ENCODE data around the gene UGGT2.
"Not testable (repeated sequence)": the region's sequence is repeated elsewhere in the genome, so short reads cannot be mapped to it uniquely, and the experiment has no call there.

Gene UGGT2

GRCh38 chr13:96053003-96053703 is at the start of gene UGGT2:
Gene UGGT2 (minus strand): TSS chr13:96053401. CDS start chr13:96053312, 89 bp downstream.
- DNase-seq: peak; percentile 26

DNA sequence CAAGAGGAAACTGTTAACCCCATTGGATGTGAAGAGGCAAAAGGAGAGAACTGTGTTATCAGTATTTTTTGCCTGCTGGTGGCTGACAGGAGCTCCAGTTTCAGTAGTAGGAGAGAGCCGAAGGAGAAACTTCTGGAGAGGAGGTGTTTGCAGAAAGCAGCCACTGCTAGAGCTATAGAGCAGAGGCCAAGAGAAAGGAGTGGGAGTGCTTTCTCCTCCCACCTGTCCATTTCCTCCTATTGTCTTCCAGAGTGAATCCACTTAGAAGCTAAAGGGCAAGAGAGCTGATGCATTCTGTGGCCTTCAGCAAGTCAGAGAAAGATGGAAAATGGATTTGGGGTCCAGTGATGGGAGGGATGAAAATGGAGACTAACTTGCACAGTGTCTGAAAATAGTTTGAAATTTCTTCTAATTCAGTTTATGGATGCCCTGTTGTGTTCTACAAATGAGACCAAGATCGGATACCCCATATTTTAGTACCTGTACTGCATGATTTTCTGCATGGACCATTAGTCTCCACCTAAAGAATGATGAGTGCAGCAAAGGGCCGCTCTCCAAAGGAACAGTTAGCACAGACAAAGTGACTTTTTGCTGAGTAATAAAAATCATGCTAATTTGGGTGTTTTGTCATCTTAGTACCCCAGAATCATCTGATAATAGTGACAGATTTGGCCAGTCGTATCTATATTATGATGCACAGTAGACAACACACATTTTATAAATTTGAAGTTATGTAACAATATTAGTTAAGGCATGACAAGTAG is 47.4 kb upstream of the UGGT2 start:
- DNase-seq: no peak

GRCh38 chr13:96093296-96094006 is 40.2 kb upstream of the UGGT2 start:
- no peak for DNase-seq

DNA sequence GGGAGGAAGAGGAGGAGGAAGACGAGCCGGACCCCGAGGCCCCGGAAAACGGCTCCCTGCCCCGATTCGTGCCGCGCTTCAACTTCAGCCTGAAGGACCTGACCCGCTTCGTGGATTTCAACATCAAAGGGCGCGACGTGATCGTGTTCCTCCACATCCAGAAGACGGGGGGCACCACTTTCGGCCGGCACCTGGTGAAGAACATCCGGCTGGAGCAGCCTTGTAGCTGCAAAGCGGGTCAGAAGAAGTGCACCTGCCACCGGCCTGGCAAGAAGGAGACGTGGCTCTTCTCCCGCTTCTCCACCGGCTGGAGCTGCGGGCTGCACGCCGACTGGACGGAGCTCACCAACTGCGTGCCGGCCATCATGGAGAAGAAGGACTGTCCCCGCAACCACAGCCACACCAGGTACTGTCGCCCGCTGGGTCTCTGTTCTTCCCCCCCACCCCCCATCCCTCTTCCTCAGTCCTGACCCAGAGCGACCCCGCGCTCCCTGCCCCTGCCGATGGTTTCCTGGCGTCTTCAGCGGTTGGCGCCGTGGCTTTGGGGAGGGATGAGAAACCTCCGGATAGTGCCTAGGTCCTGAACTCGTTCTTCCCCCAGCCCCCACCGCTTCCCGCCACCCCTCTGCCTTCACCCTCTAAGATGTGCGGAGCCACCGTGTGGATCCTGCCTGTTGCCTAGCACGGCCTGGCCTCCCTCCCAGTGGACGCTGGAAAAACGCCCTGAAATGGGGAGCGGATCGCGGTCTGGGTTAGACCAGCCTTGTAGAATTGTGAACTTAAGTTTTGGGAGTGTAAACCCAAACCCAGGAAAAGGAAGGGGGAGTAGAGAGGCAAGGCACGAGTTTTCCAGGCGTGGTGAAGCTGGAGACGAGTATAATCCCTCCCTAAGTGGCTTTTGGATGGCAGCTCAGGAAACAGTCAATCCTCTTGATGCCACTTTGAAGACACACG is 38.2 kb upstream of the UGGT2 start:
- DNase-seq: no peak

GRCh38 chr13:96090240-96091101 is 37.3 kb upstream of the UGGT2 start:
- DNase-seq: no peak

DNA sequence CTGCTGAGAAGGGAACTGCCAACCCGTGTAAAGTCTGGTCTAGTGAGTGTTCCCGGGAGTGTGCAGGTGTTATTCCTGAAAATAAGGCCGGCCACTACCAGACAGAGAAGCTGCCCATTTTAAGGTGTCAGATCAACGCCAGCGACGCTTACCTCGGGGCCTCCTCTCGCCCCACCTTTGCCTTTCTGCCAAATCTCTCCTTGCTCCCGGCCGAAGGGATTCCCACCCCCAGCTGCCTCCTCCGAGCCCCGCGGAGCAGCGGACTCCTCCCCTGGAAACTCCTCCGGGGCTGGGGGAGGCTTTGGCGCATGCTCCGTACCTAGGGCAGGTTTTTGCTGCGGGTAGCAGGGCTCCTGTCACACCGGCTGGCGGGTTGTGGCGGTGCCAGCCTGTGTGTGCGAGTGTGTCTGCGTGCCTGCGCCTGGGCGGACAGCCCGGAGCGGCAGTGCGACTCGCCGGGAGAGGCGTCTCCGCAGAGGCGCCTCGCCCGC is 36.6 kb upstream of the UGGT2 start, which contains the start of gene HS6ST3:
HS6ST3 (plus strand) TSS at position 359 of the 491 bp plus-strand sequence.
- DNase-seq: peak; percentile 52

- DNase-seq: no peak
Observed at GRCh38 chr13:96089139-96089538, 35.9 kb upstream of the UGGT2 start.

DNA sequence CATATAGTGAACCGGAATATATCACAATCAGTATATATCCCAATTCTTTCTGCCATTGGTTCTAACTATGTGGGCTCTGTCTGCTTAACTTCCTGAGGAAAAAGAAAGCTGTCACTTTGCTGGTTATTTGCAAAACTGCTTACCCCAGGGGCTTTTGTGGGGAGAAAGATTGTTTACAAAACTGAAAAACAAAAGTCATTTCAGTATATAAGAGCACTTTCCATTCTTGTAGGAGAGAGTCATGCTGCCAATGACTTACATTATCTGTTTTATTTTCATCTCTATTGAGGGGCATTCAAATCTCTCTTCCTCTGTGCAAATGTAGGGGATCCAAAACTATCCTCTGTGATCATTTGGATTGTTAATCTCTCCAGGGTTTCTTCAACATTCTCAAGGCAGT is 33.5 kb upstream of the UGGT2 start:
- no peak for DNase-seq

DNA sequence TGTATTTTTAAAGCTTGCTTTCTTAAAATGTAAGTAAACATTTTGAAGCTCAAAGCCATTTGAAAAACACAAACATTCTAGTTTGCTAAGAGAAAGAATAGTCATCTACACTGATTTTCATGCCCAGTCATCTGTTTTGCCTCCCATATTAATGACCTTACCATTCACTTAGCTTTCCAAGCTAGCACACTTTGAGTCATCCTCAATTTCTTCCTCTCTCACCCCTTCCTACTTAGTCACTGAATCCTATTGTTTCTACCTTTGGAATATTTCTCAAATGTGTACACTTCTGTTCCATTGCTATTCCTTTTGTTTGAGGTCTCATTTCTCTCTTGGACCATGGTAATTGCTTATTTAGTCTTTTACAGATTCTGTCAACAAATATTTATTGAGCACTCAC is 29.4 kb upstream of the UGGT2 start:
- no peak for DNase-seq

GRCh38 chr13:96081888-96082287 is 28.7 kb upstream of the UGGT2 start:
- no peak for DNase-seq

DNA sequence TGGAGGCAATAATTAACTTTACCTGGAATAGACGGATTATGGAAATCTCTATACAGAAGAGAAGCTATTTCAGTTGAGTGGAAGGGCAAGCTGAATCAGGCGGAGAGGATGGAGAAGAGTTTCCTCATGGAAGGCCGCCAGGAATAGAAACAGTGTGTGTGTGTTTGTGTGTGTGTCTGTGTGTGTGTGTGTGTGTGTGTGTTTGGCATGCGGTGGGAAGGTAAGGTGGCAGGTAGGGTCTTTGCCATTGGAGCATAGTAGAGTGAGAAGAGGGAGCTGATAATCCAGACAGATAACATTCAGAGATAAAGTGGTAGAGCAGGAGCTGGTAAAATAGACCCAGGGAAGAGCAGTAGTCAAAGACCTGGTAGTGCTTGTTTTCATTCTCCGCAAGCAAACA is 27.5 kb upstream of the UGGT2 start:
- no peak for DNase-seq

GRCh38 chr13:96075953-96076543 is 22.8 kb upstream of the UGGT2 start:
- no peak for DNase-seq

DNA sequence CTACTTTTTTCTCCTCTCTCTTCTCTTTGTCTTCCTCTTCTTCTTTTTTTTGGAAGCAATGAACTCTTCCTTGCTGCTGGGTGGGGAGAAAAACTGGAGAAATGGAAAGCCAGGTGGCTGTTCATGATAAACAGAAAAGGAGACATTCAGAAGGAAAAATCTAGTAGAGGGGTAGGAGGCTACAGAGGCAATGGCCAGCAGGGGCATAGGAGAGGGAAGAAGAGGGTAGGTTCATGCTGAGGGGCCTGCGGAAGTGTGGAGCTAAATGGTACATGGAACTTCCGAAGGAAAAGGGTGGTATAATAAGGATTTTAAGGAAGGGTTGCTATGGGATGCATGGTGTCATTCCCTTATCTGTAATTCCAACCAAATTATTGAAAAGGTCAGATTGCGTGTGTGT is 19.2 kb upstream of the UGGT2 start:
- no peak for DNase-seq

- no peak for DNase-seq
Observed at GRCh38 chr13:96071504-96071903, 18.3 kb upstream of the UGGT2 start.

DNA sequence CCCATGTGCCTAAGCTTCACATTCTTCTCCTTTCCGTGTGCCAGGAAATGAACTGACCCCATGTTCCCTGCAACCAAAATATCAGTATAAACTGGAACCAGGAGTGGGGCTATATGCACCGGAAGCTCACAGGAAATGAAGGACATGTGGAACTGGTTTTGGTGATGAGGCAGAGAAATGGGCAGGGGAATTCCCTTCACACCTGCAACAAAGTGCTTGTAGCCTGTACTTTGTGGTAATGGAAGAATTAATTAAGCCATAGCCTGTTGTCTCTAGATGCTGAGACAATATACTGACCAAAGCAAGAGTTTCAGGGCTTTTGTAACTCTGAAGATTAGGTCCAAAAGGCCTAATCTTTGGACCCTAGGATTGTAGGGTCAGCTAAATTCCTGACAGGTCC is 15.5 kb upstream of the UGGT2 start:
- no peak for DNase-seq

DNA sequence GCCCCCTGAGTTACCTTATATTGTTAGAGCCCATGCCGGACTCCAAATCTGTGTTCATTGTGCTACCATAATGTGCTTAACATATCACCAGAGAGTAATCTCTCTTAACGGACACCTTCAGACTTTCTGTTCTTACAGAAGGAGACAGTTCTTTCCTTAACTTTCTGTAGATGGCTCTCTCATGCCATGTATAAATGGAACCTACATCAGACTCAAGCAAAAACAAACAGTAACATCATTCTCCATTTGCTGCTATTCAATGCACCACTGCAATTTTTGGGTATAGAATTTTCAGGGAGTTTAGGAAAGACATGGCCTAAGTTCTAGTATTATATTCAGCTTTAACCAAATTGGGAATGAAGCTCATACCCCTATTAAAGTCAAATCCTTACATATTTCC is 12.6 kb upstream of the UGGT2 start:
- no peak for DNase-seq

DNA sequence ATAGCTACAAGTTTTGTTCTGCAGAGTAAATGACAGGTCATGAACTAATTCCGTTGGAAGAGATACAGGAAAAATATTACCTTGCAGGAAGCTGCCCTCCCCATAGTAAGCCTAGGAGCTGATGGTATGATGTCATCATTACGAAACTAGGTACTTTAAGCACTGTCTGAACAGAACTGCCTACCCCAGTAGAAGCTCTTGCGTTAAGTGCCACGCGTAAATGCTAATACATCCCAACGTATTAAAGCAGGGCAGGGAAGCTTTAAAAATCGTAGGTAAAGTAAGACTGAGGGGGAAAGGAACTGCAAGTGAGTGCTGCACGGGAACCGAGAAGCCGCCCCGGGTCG is 572 bp downstream of the UGGT2 start:
- no peak for DNase-seq

DNA sequence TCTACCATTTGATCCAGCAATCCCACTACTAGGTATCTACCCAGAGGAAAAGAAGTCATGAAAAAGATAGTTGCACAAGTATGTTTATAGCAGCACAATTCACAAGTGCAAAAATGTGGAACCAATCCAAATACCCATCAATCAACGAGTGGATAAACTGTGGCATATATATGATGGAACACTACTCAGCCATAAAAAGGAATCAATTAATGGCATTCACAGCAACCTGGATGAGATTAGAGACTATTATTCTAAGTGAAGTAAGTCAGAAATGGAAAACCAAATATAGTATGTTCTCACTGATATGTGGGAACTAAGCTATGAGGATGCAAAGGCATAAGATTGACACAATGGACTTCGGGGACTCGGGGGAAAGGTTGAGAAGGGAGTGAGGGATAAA is 1.3 kb downstream of the UGGT2 start:
- not testable (repeated sequence) for DNase-seq

GRCh38 chr13:96051491-96051890 is 1.7 kb downstream of the UGGT2 start:
- not testable (repeated sequence) for DNase-seq

DNA sequence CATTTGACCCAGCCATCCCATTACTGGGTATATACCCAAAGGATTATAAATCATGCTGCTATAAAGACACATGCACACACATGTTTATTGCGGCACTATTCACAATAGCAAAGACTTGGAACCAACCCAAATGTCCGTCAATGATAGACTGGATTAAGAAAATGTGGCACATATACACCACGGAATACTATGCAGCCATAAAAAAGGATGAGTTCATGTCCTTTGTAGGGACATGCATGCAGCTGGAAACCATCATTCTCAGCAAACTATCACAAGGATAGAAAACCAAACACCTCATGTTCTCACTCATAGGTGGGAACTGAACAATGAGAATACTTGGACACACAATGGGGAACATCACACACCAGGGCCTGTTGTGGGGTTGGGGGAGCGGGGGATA is 2.2 kb downstream of the UGGT2 start:
- not testable (repeated sequence) for DNase-seq

Measured in NCI-H1694 (cell line).